ENCODE results near the gene ATP5PO. TPM values are rescaled to one million over a fixed set of nuclear protein-coding genes. Genes with fewer than 3 reads are reported as not detected.

The ATP5PO gene
- total and polyA plus RNA-seq, 12 donors, result 551 to 1,557 (median 857) TPM

DNA sequence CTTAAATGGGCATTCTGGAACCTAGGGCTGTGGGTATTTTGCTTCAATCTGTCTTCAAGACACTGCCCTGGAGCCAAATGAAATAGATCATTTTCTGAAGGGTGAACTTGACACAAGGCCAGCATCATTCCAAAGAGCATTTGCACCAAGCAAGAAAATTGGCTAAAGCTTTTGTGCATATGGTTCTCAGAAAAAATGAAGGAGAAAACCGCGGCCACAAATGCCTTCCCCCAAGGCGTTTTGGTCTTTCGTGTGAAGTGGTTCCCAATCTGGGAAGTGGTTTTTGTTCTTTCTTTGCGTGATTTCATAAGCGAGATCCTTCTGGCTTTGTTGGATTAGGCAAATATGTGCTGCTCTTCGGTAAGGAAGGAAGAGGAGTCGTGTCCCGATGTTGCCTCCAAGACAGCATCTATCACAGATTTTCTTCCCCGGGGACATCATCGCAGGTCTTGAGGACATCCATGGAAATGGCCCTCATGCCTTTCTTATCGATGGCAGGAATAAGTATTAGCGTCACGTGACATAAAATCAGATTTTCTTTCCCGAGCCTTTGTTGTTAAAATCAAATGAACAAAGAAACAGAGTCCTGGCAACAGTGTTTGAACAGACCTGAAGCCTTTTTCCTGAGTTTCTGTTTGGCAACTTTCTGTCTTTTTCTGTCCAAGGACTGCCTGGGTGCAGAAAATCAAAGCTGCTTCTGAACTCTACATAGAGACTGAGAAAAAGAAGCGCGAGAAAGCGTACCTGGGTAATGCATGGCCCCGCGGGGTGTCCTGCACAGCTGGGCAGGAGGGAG is 31.0 kb downstream of the ATP5PO start:
- Histone ChIP-seq H3K36me3 (no peaks in the 10 kb centered on the region), H3K9me3 (no peaks in the 10 kb centered on the region), H3K27ac (no peak overlapping the region), H3K4me3 (no peak overlapping the region), H3K4me1 (no peaks in the 10 kb centered on the region), H3K27me3 (peaks cover 0 to 6% (median 0%) of the 10 kb centered on the region in 7 donors)
- ATAC-seq (no peak), DNase-seq (no peak)
- TF ChIP-seq, protein P1, sequence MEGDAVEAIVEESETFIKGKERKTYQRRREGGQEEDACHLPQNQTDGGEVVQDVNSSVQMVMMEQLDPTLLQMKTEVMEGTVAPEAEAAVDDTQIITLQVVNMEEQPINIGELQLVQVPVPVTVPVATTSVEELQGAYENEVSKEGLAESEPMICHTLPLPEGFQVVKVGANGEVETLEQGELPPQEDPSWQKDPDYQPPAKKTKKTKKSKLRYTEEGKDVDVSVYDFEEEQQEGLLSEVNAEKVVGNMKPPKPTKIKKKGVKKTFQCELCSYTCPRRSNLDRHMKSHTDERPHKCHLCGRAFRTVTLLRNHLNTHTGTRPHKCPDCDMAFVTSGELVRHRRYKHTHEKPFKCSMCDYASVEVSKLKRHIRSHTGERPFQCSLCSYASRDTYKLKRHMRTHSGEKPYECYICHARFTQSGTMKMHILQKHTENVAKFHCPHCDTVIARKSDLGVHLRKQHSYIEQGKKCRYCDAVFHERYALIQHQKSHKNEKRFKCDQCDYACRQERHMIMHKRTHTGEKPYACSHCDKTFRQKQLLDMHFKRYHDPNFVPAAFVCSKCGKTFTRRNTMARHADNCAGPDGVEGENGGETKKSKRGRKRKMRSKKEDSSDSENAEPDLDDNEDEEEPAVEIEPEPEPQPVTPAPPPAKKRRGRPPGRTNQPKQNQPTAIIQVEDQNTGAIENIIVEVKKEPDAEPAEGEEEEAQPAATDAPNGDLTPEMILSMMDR (IDR thresholded peaks at IDR 0.05), result no peak
- intact Hi-C loops (cut with DNase I), result no loop called here
- WGBS, 2 donors, result 75 to 83% methylated on average over 20 of the region's 20 CpGs

DNA sequence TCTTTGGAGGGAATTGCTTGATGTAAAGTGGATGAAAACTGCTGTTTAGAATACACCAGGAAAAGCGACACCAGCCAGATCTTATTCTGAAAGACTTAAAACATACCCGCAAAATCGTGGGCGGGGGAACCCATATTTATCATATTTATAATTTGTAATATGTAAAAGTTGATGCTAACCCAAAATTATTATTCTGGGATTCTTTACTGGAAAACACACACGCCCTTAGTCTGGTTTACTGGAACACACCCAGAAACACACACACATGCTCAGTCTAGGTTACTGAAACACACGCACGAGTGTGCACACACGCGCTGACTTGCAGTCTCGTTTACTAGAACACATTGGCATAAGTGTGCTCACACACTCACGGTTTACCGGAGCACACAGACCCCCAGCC is 32.5 kb downstream of the ATP5PO start:
- Histone ChIP-seq H3K4me3 (no peak overlapping the region), H3K27ac (no peak overlapping the region), H3K27me3 (peaks cover 0 to 6% (median 0%) of the 10 kb centered on the region in 7 donors), H3K4me1 (no peaks in the 10 kb centered on the region), H3K36me3 (no peaks in the 10 kb centered on the region), H3K9me3 (no peaks in the 10 kb centered on the region)
- TF ChIP-seq, protein P1 (IDR thresholded peaks at IDR 0.05), result no peak
- DNase-seq (no peak), ATAC-seq (no peak)
- intact Hi-C loops (cut with DNase I), result no loop called here
- WGBS, 2 donors, result 90 to 91% methylated on average over 12 of the region's 12 CpGs

- H3K4me1 ChIP-seq, result no peaks in the 10 kb centered on the region
- no peaks in the 10 kb centered on the region for H3K36me3 ChIP-seq
- WGBS, 2 donors, result 71 to 74% methylated on average over 9 of the region's 9 CpGs
- intact Hi-C loops (cut with DNase I), result no loop called here
- H3K27ac ChIP-seq, result no peak overlapping the region
- peaks cover 0 to 6% (median 0%) of the 10 kb centered on the region in 7 donors for H3K27me3 ChIP-seq
- no peaks in the 10 kb centered on the region for H3K9me3 ChIP-seq
- no peak for DNase-seq
- no peak for ATAC-seq
- TF ChIP-seq, protein P1 (IDR thresholded peaks at IDR 0.05), result no peak
- no peak overlapping the region for H3K4me3 ChIP-seq
Measured at GRCh38 chr21:33881689-33882440, 33.7 kb downstream of the ATP5PO start.

- H3K4me1 ChIP-seq, result no peaks in the 10 kb centered on the region
- ATAC-seq, result no peak
- H3K27me3 ChIP-seq, result peaks cover 0 to 4% (median 0%) of the 10 kb centered on the region in 7 donors
- TF ChIP-seq, protein P1 (IDR thresholded peaks at IDR 0.05), result no peak
- H3K9me3 ChIP-seq, result no peaks in the 10 kb centered on the region
- no peak overlapping the region for H3K27ac ChIP-seq
- intact Hi-C loops (cut with DNase I), result no loop called here
- H3K36me3 ChIP-seq, result no peaks in the 10 kb centered on the region
- 88 to 89% methylated on average over 13 of the region's 13 CpGs for WGBS, 2 donors
- DNase-seq, result no peak
- no peak overlapping the region for H3K4me3 ChIP-seq
Measured at GRCh38 chr21:33880626-33881025, 35.0 kb downstream of the ATP5PO start.

Data from heart right ventricle (tissue), 16 donors.